NCI-H2227 treated with DMSO at 0.1 percent for 48 hours (cell line): ENCODE results near the gene VSTM2B.

Source experiments
- DNase-seq: peaks from one replicate; lab custom pipeline; 2025; lab: John Stamatoyannopoulos, UW

The VSTM2B gene

DNA sequence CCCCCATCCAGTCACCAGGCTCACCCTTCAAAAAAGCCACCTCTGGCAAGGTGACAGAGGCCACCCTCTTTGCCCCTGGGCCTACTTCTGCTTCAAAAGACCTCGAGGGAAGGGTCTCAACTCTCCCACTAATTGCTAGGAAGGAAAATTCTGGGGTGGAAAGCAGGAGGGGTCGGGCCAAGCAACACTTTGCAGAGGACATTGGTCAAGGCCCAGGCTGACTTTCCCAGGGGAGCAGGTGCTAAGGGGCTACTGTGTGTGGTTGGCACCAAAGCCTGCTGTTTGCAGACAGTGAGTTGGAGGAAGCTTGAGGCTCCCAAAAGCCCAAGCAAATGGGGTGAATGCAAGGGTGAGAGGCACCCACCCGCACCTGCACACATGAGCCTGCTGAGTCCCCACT, 28.6 kb upstream of the VSTM2B start:
- DNase-seq: no peak

DNA sequence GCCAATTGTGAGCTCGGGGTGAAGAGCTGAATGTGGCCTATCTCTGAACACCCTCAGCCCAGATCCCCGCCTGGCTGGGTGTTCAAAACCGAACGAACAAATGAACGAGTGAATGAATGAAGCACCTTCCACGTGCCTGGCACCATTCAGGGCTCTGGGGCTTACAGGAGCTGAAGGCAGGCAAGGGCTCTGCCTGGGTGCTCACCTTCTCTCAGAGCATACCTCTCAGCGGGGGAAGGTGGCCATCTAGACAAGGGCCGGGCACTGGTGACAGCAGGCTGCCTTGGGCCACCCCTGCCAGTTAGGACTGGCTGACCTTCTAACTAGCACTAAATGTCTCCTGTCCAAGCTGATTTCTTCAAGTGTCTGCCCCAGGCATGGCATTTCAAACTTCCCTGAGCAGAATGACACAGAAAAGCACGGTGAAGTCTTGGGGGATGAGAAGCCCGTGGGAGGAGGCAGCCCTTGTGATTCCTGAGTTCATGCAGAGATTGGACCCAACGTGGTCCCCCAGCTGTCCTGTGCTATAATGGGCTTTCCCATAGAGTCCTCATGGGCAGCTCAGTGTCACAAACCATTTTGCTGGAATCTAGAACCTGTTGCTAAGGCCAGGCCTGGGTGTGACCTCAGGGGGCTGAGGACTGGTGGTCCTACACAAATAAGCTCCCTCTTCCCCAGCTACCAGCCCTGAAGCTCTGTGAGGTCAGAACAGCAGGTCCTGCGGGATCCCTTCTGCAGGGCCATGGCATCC, 27.9 kb upstream of the VSTM2B start:
- no peak for DNase-seq

DNA sequence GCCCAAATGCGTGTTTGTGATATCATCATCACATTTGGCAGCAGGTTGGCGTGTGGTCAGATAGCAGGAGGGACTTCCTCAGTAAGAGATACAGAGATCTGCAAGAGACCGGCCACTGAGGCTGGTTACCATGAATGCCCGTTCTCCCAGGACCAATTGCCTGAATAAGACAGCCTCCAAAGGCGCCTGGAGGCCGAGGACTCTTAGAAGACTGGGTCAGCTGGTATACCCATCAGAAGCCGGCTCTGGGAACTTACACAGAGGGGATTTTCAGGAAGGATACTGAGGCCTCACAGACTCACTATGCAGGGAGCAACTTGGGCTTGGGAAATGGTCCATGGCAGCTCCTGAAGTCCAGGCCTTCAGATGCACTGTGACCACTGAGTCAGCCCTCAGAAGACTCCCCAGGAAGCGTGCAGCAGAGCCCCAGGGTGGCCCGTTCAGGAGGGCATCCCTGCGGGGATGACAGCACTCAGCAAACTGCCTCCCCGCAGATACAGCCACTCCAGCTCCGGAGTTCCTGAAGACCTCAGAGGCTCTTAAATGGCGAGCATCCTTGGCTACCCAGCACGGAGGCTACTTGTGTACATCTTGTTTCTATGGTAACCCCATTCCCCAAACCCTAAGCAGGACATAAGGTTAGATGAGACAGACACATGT, 26.4 kb upstream of the VSTM2B start:
- DNase-seq: no peak

DNA sequence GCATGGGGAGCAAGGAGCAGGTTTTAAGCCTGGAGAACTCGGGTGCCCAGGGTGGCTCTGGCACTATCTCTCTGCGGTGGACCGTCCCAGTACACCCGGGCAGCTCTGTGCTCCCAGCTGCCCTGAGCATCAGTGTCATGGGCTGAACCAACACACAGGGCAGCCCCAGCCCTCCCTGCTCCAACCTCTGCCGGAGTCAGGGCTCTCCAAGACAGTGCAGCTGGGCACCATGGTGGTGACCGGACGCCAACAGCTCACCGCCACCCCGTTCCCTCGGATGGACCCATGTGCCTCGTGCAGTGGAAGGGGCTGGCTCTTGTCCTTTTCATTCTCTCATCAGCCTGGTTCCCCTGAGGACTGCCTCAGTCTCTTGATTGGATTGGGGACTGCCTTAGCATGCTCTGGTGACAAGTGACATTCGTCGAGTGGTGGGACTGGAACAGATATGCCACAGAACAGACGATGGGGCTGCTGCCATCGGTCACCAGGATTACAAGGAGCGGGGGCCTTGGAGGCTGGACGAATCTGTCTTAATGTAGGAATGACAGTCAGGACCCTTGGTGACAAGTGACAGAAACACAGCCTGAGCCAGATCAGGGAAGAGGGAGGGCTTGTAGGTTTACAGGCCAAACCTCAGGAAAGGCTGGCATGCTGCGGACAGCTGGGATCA, 25.7 kb upstream of the VSTM2B start:
- no peak for DNase-seq

DNA sequence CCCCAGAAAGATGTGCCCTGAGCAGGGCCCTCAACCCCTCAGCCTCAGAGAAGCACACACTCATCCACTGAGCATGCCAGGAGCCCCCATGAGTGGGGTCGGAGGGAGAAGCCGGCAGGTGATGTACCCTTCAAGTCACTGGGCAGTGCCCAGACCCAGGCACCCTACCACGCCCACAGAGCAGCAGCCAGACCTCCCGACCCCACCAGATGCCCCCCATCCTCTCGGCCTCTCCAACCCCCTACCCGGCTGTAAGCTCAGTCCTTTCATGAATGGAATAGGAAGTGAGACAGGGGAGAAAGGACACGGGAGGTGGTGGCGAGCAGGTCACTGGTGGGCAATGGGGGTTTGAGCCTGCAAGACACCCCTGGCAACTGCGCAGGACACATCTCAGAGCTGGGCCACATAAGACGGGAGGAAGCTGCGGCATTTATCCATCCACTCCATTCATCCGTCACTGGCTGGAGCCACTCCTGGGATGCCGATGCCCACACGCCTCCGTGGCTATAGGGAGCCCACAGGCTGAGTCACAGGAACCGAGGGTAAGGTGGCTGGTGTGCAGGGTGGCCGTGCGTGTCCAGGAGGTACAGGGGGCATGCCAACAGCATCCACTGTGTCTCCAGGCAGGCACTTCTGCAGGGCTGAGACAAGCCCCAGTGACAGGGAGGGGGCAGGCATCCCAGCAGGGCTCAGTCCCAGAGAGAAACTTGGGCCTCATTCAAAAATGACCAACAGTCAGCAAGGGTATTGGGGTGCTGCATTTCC, 23.8 kb upstream of the VSTM2B start:
- no peak for DNase-seq

DNA sequence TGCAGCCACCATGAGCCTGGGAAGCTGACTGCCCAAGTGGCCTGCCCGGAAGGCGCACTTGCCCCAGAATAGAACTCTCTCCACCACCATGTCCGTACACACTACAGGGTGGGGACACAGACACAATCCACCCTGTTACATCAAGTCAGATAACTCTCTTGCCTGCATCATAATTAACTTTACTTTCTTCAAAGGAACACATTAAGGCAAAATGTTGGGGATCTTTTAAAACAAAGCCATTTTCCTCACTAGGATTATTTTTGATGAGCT, 23.3 kb upstream of the VSTM2B start:
- DNase-seq: no peak

DNA sequence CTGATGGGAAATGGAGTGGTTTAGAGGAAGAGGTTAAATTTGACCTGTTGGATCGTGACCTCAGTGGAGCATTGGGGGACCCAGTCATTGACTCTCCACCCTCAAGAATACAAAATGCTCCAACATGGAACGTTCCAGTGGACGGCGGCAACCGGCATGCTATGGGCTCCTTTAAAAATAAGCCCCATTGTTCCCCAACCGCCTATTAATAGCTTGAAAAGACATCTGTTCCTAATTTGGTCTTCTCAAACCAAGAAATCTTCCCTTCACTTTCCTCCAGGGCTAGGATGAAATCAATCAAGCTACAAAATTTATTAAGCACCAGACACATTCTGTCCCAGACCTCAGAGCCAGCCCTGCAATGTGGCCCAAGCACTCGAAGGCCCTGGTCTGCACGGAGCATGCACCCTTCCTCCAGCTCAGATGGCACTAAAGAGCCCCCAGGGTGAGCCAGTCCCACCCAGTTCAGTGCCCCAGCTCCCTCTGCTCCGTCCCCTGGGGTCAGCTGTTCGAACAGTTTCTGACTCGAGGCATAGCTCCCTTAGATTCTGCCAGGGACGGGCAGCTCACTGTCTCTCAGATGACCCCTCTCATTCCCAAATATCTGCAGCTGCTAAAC, 22.5 kb upstream of the VSTM2B start:
- no peak for DNase-seq

DNA sequence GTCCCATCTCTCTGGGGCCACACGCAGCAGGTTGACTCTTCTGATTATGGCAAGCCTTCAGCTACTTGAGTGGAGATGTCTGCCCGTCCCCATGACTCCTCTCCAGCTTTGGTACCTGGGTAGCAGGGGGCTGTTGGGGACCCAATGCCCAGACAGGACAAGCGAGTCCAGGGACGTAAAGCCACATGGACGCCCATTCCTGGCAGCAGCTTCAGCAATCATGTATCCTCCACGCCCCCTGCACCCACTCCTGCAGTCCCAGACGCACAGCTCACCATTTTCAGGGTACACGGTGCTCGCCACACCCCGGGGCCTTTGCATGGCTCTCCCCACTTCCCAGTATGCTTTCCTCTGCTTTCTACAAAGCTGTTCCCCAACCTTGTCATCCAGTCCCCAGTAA, 22.0 kb upstream of the VSTM2B start:
- no peak for DNase-seq

DNA sequence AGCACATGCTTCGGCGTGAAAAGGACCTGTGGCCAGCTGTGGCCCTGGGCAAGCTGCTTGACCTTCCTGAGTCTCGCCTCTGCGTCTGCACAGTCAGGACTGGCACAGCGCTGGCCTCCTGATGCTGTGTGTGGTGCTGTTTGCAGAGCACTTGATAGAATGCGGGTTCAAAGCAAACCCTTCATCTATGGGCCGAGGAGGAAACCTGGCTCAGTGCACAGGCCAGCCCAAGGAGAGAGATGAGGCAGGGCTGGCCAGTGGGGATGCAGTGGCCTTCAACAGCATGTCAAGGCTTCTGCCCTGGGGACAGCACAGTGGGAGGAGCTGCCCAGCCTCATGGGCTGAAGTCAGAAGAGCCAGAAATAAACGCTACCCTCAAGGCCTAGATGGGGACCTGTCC, 21.3 kb upstream of the VSTM2B start:
- DNase-seq: no peak

DNA sequence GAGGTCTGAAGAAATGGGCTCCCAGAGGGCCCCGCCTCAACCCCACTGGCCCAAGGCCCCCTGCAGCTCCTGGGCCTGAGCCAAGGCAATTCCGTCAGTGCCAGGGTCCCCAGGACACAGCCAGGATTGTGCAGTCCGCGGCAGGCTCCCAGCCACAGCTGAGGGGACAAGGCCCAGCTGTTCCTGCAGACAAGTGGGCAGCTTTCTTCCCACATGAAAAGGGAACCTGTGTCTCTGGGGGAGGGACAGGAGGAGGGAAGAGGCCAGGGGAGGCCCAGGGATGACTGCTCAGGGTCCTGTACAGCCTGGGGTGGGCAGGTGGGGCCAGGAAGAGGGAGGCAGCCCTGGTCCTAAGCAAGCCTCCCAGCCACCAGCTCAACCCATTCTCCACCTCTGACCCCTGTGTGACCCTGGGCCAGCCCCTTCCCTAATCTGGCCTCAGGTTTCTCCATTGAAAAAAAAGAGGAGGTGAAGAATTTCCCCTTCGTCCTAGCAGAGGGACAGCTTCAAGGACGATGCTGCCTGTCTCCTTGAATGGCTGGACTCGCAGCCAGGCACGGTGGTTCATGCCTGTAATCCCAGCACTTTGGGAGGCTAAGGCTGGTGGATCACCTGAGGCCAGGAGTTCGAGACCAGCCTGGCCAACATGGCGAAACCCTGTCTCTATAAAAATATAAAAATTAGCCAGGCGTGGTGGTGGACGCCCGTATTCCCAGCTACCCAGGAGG, 20.5 kb upstream of the VSTM2B start:
- no peak for DNase-seq

DNA sequence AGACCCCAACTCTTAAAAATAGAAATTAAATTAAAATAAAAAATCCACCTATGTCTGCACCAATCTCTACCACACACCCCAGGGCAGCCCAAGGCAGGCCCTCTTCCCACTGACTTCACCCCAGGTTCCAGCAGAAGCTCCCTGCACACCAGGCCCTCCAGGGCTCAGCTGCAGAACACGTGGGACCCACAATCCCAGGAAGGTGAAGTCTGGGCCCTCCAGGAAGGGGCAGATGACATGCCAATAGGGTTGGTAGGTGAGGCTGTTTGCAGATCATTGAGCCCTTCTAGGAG, 19.2 kb upstream of the VSTM2B start:
- no peak for DNase-seq

DNA sequence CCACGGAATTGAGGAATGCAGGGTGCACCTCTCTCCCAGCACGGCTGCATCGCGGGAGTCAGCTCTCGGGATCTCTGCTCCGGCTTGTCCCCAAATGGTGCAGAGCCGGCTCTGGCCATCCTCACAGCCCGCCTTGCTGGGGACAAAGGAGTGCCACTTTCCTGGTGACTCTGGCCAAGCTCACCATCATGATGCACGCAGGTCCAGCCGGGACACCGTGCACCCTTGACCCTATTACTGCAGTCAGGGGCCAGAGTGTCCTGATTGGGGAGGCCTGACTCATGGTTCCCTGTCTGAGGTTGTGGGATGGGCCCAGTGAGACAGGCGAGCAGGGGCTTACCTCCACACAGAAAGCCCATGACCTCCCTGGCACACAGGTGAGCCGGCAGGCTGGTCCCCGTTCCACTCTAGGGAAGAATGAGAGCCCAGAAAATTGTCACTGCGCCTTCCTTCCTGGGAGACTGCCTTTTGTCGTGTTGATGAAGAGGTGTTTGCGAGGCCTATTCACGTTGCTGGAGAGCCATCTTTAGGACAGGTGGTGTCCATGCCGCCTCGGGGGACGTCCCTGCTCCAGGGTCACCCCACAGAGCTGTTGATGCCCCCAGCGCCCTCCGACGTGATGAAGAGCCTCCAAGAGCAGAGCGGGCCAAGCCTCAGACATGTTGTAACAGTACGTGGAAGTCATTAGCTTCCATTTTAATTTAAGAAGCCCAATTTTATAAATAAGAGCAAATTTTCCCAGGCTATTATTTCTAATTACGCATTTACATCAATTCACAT, 18.5 kb upstream of the VSTM2B start:
- no peak for DNase-seq

DNA sequence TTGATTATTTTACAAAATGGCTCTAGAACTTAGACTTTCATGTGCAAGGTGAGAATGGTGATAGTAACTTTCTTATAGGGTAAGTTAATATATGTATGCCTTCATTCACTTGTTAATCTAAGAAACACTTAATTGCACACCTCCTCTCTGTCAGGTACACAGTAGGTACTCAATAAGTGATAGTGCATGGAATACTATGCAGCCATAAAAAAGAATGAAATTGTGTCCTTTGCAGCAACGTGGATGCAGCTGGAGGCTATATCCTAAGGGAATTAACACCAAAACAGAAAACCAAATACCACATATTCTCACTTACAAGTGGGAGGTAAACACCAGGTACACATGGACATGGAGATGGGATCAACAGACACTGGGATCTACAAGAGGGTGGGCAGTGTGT, 17.6 kb upstream of the VSTM2B start:
- DNase-seq: no peak

DNA sequence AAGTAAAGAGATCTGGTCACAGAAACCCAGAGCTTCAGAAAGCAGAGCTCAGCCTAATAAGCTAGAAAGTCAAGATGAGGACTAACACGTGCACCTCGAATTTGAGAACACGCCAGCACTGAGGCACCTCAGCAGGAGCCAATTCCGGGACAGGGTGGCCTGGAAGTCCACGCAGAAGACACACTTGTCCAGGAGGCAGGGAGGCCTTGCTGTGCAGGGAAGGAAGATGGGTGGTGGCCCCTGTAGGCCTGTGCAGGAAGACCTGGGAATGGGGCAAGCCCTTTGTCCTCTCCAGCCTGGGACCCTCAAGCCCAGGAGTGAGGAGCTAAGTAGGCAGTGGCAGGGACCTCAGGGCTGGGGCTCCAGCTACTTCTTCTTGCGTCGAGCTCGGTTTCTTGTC, 16.3 kb upstream of the VSTM2B start:
- DNase-seq: no peak

DNA sequence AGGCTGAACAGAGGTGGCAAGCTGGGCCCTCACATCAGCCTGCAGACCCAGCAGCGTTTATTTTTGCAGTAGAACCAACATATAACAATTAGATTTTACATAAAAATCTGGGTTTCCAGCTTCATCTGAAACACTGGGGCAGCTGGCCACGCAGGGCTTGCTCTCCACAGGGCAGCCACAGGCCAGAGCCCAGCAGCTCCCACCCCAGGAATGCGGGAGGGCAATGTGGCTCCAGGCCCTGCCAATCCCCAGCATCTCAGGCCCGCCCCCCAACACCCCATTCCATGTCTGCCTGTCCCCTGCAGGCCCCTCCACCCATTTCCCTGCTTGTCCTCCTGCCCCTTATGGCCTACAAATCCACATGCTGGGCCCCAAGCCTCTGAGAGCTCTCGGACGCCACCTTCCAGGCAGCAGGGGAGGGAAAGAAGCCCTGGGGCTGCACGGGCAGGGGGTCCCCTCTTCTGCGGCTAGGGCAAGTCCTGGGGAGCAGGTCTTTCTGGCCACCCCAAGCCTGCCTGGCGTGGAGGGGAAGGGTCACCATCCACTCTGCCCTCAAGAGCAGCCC, 15.0 kb upstream of the VSTM2B start:
- no peak for DNase-seq

DNA sequence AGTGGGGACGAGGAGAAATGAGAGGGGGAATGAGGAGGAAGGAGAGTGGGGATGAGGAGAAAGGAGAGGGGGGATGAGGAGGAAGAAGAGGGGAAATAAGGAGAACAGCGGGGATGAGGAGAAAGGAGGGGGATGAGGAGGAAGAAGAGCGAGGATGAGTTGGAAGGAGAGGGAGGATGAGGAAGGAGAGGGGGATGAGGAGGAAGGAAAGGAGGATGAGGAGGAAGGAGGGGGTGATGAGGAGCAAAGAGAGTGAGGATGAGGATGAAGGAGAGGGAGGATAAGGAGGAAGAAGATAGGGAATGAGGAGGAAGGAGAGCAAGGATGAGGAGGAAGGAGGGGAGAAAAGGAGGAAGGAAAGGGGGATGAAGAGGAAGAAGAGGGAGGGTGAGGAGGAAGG, 14.0 kb upstream of the VSTM2B start:
- no peak for DNase-seq

DNA sequence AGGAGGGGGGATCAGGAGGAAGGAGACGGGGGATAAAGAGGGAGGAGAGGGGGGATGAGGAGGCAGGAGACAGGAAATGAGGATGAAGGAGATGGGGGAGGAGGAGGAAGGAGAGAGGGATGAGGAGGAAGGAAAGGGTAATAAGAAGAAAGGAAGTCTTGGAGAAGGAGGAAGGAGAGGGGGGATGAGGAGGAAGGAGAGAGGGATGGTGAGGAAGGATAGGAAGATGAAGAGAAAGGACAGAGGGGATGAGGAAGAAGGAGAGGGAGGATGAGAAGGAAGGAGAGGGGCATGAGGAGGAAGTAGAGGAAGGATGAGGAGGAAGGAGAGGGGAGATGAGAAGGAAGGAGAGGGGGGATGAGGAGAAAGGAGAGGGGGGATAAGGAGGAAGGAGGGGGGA, 13.0 kb upstream of the VSTM2B start:
- no peak for DNase-seq

DNA sequence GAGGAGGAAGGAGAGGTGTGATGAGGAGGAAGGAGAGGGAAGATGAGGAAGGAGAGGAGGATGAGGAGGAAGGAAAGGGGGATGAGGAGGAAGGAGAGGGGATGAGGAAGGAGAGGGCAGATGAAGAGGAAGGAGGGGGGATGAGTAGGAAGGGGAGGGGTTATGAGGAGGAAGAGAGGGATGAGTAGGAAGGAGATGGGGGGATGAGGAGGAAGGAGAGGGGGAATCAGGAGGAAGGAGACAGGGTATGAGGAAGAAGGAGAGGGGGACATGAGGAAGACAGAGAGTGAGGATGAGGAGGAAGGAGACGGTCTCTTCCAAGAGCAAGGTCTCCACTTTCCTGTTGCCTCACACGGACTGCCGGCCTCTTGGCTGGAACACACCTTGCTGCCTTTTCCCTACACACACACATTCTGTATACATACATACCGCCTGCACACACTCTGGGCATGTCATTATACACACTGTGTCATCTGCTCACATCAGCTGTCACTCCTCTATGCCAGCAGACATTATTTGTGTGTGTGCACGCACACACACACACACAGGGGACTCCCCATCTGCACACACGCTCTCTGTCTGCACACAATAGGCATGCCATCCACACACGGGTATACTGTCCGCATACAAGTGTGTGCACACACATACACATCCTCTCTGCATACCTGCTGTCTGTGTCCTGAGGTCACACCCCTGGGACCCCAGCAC, 11.1 kb upstream of the VSTM2B start:
- DNase-seq: no peak

DNA sequence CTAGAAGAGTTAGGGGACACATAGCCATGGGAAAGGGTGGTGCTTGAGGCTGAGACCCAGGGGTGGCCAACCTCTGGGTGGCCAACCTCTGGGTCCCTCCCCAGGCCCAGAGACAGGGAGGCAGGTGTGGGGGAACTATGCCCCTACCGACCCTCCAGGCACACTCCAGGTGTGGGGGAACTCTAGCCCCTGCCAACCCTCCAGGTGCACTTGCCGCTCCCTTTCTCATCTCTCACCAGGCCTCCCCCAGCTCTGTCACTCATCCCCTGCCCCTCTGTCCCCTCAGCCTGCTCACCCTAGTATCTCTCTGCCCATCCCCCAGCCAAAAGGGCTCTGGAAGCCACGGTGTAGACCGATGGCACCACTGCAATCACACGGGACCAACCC, 10.6 kb upstream of the VSTM2B start:
- no peak for DNase-seq

DNA sequence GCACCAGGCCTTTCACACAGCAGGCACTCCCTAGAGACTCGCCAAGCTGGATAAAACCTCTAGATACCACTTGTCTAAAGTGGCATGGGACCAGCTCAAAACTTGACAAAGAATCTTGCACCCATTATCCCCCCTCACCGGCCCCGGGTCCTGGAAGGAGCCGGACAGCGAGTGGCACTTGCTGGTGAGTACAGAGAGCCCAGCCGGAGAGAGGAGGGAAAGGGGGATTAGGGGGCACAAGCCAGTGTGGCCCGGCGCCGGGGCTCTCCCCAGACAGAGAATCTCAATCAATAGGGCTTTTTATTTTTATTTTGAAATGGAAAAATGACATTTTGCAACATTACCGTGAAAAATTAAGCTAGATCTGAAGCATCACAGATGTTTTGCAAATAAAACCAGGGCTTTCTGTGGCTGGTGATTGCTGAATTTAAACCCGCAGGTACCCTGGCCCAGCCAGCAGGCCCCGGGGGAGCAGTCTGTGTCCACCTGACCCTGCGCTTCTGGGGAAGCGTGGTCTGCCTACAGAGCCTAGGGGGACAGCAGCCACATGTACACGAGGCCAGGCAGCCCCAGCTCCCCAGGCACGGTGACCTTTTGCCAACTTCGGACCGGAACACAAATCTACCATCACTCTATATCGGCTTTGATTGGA, 10.0 kb upstream of the VSTM2B start:
- DNase-seq: no peak
